Osteoblast (primary cell): ENCODE measurements around the gene RBPMS2. TPM values are rescaled to one million over a fixed set of nuclear protein-coding genes. Genes with fewer than 3 reads are reported as not detected.
A peak's percentile ranks its signal among the peaks of the same experiment; 100 is the strongest.

Source experiments
- DNase-seq: peaks from one replicate; pipeline ENCODE4 v3.0.0; 2011; ENCODE audit warnings: low spot score, mixed read lengths; ENCODE audit not compliant: insufficient read length; ENCODE audit errors: missing footprints
- H2AFZ ChIP-seq: 2 replicates; pipeline ENCODE4 v1.6.0; 2011; ENCODE audit warnings: mild to moderate bottlenecking, low read length
- H3K27ac ChIP-seq: 2 replicates; pipeline ENCODE4 v1.5.1; 2011; ENCODE audit warnings: mild to moderate bottlenecking, low read depth, low read length, moderate library complexity
- H3K27me3 ChIP-seq: 2 replicates; pipeline ENCODE4 v1.6.0; 2012; ENCODE audit warnings: mild to moderate bottlenecking, control low read depth, inconsistent platforms, low read length, moderate library complexity; ENCODE audit not compliant: insufficient read depth
- H3K36me3 ChIP-seq: 2 replicates; pipeline ENCODE4 v1.5.1; 2011; ENCODE audit warnings: mild to moderate bottlenecking, low read length, control low read depth, moderate library complexity; ENCODE audit not compliant: insufficient read depth
- H3K4me1 ChIP-seq: 2 replicates; pipeline ENCODE4 v1.5.1; 2011; ENCODE audit warnings: mild to moderate bottlenecking, low read length, control low read depth, moderate library complexity; ENCODE audit not compliant: insufficient read depth
- H3K4me2 ChIP-seq: 2 replicates; pipeline ENCODE4 v1.6.0; 2011; ENCODE audit warnings: mild to moderate bottlenecking, low read length; ENCODE audit not compliant: insufficient read depth
- H3K4me3 ChIP-seq: fragments of 200-600 bp; sonication (generic); 3 replicates; pipeline ENCODE4 v1.5.1; 2012; ENCODE audit warnings: mild to moderate bottlenecking, low read length, inconsistent platforms; ENCODE audit not compliant: insufficient read depth
- H3K79me2 ChIP-seq: 2 replicates; pipeline ENCODE4 v1.6.0; 2012; ENCODE audit warnings: mild to moderate bottlenecking, low read length, control low read depth, inconsistent platforms; ENCODE audit not compliant: insufficient read depth
- H3K9me3 ChIP-seq: 2 replicates; pipeline ENCODE4 v1.5.1; 2011; ENCODE audit warnings: low read depth, low read length, control low read depth
- H4K20me1 ChIP-seq: 2 replicates; pipeline ENCODE4 v1.6.0; 2012; ENCODE audit warnings: mild to moderate bottlenecking, low read length, control low read depth; ENCODE audit not compliant: insufficient read depth
- total RNA-seq: library from RNA; depleted of rRNA; stranded (reverse); fragments of >200 nt; gene quantifications from 2 replicates; pipeline ENCODE4 v1.2.3, GENCODE V29; 2012
- TF ChIP-seq, protein P1 (sequence below): IDR thresholded peaks from 2 replicates; pipeline ENCODE4 v1.5.1; 2011; ENCODE audit warnings: mild to moderate bottlenecking, low read depth, low read length, moderate library complexity; ENCODE audit errors: extremely low read depth

Gene RBPMS2
- total RNA-seq, 1 donor = not detected

DNA sequence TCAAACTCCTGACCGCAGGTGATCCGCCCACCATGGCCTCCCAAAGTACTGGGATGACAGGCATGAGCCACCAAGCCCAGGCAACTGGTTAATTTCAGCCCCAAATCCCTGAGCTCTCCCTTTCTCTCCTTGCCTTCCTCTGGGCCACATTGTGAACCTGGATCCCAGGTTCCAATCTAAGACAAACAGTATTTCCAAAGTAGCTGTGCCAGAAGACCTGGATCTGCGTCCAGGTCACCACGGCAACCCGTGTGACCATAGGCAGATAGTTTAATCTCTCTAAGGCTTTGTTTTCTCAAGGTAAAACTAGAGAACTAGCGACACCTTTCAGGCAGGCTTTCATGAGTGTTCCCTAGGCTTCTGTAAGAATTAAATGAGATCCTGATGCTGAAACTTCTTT, 5.9 kb upstream of the RBPMS2 start:
- Histone ChIP-seq H3K27ac (no peak overlapping the region), H3K4me2 (no peak overlapping the region), H3K36me3 (no peaks in the 10 kb centered on the region), H3K27me3 (peaks cover 4% of the 10 kb centered on the region), H2AFZ (no peak overlapping the region), H3K4me3 (no peak overlapping the region), H3K79me2 (no peaks in the 10 kb centered on the region), H4K20me1 (no peaks in the 10 kb centered on the region), H3K4me1 (no peaks in the 10 kb centered on the region), H3K9me3 (no peaks in the 10 kb centered on the region)
- TF ChIP-seq, protein P1, sequence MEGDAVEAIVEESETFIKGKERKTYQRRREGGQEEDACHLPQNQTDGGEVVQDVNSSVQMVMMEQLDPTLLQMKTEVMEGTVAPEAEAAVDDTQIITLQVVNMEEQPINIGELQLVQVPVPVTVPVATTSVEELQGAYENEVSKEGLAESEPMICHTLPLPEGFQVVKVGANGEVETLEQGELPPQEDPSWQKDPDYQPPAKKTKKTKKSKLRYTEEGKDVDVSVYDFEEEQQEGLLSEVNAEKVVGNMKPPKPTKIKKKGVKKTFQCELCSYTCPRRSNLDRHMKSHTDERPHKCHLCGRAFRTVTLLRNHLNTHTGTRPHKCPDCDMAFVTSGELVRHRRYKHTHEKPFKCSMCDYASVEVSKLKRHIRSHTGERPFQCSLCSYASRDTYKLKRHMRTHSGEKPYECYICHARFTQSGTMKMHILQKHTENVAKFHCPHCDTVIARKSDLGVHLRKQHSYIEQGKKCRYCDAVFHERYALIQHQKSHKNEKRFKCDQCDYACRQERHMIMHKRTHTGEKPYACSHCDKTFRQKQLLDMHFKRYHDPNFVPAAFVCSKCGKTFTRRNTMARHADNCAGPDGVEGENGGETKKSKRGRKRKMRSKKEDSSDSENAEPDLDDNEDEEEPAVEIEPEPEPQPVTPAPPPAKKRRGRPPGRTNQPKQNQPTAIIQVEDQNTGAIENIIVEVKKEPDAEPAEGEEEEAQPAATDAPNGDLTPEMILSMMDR = no peak
- DNase-seq = no peak

DNA sequence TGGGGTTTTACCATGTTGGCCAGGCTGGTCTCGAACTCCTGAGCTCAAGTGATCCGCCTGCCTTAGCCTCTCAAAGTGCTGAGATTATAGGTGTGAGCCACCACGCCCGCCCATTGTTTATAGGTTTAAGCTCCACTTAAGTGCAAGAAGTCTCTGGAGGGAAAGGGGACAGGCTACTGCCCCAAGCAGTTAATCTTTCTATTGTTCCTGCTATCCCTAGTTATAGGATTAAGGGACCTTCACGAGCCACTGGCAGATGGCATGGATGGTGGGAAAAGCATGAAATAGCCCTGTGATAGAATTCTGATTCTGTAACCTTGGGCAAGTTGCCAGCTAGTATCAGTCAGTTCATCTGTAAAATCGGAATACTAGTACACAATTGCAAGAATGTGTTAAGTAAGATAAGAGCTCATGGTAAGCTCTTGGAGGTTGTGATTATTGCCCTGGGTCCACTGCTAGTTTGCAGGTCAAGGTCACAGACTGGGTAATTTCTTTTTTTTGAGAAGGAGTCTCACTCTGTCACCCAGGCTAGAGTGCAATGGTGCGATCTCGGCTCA, 5.3 kb upstream of the RBPMS2 start:
- Histone ChIP-seq H3K4me3 (no peak overlapping the region), H4K20me1 (no peaks in the 10 kb centered on the region), H3K27me3 (peaks cover 10% of the 10 kb centered on the region), H3K79me2 (no peaks in the 10 kb centered on the region), H3K4me1 (no peaks in the 10 kb centered on the region), H3K4me2 (no peak overlapping the region), H3K9me3 (no peaks in the 10 kb centered on the region), H2AFZ (no peak overlapping the region), H3K36me3 (no peaks in the 10 kb centered on the region), H3K27ac (no peak overlapping the region)
- no peak for DNase-seq
- TF ChIP-seq, protein P1 = no peak

GRCh38 chr15:64779630-64780029, 4.2 kb upstream of the RBPMS2 start:
- DNase-seq = no peak
- Histone ChIP-seq H3K27ac (no peak overlapping the region), H3K27me3 (peaks cover 11% of the 10 kb centered on the region), H3K4me1 (no peaks in the 10 kb centered on the region), H3K9me3 (no peaks in the 10 kb centered on the region), H3K4me2 (no peak overlapping the region), H3K4me3 (no peak overlapping the region), H3K36me3 (no peaks in the 10 kb centered on the region), H3K79me2 (no peaks in the 10 kb centered on the region), H2AFZ (no peak overlapping the region), H4K20me1 (no peaks in the 10 kb centered on the region)
- TF ChIP-seq, protein P1 = no peak

GRCh38 chr15:64779024-64779423, 3.6 kb upstream of the RBPMS2 start:
- peaks cover 17% of the 10 kb centered on the region for H3K27me3 ChIP-seq
- no peaks in the 10 kb centered on the region for H3K79me2 ChIP-seq
- H3K36me3 ChIP-seq = no peaks in the 10 kb centered on the region
- H3K4me2 ChIP-seq = no peak overlapping the region
- no peak overlapping the region for H3K4me3 ChIP-seq
- H2AFZ ChIP-seq = no peak overlapping the region
- no peak overlapping the region for H3K27ac ChIP-seq
- DNase-seq = peak; percentile 29
- H3K4me1 ChIP-seq = no peaks in the 10 kb centered on the region
- no peaks in the 10 kb centered on the region for H4K20me1 ChIP-seq
- TF ChIP-seq, protein P1 = no peak
- no peaks in the 10 kb centered on the region for H3K9me3 ChIP-seq
